Mucosa of stomach (tissue), 1 donor: ENCODE results near the gene DYDC2.

Source experiments
- H3K27me3 ChIP-seq: one replicate; pipeline ENCODE4 v1.7.0; 2013; ENCODE audit warnings: mild to moderate bottlenecking, low read length; ENCODE audit not compliant: control insufficient read depth, insufficient read depth
- H3K36me3 ChIP-seq: one replicate; pipeline ENCODE4 v1.7.0; 2013; ENCODE audit warnings: low read length; ENCODE audit not compliant: control insufficient read depth, insufficient read depth
- H3K4me1 ChIP-seq: one replicate; pipeline ENCODE4 v1.7.0; 2013; ENCODE audit warnings: mild to moderate bottlenecking, low read length; ENCODE audit not compliant: control insufficient read depth, insufficient read depth
- H3K4me3 ChIP-seq: one replicate; pipeline ENCODE4 v1.7.0; 2013; ENCODE audit warnings: low read length
- H3K9ac ChIP-seq: one replicate; pipeline ENCODE4 v1.7.0; 2013; ENCODE audit warnings: mild to moderate bottlenecking, low read length, moderate library complexity
- H3K9me3 ChIP-seq: one replicate; pipeline ENCODE4 v1.7.0; 2013; ENCODE audit warnings: mild to moderate bottlenecking, low read length, moderate library complexity; ENCODE audit not compliant: control insufficient read depth
- donor health status: Pancreatic carcinoma.

The DYDC2 gene

GRCh38 chr10:80379701-80380100 lies 23.1 kb downstream of the DYDC2 start:
- Histone ChIP-seq H3K4me1 (no peaks in the 10 kb centered on the region), H3K27me3 (no peaks in the 10 kb centered on the region), H3K9me3 (no peaks in the 10 kb centered on the region), H3K36me3 (no peaks in the 10 kb centered on the region), H3K4me3 (no peak overlapping the region), H3K9ac (no peak overlapping the region)

- no peak overlapping the region for H3K9ac ChIP-seq
- H3K36me3 ChIP-seq = no peaks in the 10 kb centered on the region
- H3K27me3 ChIP-seq = no peaks in the 10 kb centered on the region
- H3K4me3 ChIP-seq = no peak overlapping the region
- H3K4me1 ChIP-seq = no peaks in the 10 kb centered on the region
- H3K9me3 ChIP-seq = no peaks in the 10 kb centered on the region
Measured at GRCh38 chr10:80380185-80380584, 23.6 kb downstream of the DYDC2 start.

DNA sequence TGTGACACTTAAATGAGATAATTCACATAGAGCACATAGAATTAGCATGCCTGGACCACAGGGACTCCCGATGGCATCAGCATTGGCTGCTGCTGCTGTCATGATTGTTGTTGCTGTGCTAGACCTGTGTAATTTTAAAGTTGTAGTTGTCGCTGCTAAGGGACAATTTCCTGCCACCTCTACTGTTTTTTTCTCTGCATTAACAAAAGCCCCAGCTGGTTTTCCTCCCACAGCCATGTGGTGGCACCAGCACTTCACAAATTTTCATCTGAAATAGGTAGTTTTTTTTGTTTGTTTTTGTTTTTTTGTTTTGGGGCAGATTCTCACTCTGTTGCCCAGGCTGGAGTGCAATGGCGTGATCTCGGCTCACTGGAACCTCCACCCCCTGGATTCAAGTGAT lies 26.4 kb downstream of the DYDC2 start:
- no peaks in the 10 kb centered on the region for H3K36me3 ChIP-seq
- no peak overlapping the region for H3K4me3 ChIP-seq
- no peak overlapping the region for H3K9ac ChIP-seq

DNA sequence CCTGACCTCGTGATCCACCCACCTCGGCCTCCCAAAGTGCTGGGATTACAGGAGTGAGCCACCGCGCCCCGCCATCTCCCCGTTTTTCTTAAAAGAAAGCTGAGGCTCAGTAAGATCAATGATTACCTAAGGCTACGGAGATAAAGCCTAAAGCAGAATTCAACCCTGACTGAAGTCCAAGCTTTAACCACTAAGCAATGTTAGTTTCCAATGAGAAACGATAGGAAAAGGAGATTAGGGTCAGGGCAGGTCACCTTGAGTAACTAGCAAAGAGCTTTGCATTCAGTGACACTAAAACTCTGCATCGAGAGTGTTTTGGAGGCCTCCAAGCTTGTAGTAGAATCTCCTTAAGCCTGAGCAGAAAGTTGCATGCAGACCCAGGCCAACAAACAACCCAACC lies 34.2 kb downstream of the DYDC2 start:
- no peaks in the 10 kb centered on the region for H3K4me1 ChIP-seq
- H3K27me3 ChIP-seq = no peaks in the 10 kb centered on the region
- H3K9me3 ChIP-seq = no peaks in the 10 kb centered on the region
- no peak overlapping the region for H3K4me3 ChIP-seq
- H3K36me3 ChIP-seq = no peaks in the 10 kb centered on the region
- H3K9ac ChIP-seq = no peak overlapping the region

More for the DNA sequence above, 26.4 kb downstream of the DYDC2 start:
- Histone ChIP-seq H3K27me3 (no peaks in the 10 kb centered on the region), H3K9me3 (no peaks in the 10 kb centered on the region), H3K4me1 (no peaks in the 10 kb centered on the region)

DNA sequence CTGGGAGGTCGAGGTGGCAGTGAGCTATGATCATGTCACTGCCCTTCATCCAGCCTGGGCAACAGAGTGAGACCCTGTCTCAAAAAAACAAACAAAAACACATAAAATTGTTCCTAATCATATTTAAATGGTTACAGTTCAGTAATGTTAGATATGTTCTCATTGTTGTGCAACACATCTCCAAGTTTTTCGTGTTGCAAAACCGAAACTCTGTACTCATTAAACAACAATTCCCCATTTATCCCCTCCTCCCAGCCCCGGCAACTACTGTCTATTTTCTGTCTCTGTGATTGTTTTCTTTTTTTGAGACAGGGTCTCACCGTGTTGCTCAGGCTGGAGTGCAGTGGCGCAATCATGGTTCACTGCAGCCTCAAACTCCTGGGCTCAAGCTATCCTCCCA lies 35.7 kb downstream of the DYDC2 start:
- Histone ChIP-seq H3K4me1 (no peaks in the 10 kb centered on the region), H3K4me3 (no peak overlapping the region), H3K27me3 (no peaks in the 10 kb centered on the region), H3K36me3 (no peaks in the 10 kb centered on the region), H3K9me3 (no peaks in the 10 kb centered on the region), H3K9ac (no peak overlapping the region)

DNA sequence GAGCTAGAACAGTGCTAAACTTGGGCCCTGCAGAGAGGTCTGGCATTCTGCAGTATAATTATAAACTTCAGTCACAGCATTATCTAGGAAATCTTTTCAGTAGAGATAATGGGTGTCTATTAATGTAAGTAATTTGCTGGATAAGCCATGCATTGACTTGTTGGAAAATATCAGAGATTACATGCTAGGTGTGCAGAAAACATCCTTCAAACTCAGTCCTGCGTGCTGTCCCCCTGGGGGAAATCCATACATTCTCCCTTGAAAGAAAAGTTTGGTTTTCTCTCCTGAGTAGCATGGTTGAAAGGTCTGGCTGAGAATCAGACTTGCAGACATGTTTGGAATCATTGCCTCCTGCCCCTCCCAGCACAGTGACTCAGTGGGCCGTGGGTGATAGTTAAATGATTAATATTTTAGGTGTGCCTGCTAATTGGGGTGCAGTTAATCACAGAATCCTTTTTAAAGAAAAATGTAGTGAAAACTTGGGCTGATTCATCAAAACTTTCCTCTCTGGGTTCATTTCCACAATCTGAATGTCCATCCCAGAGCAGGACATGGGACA lies 37.9 kb downstream of the DYDC2 start:
- no peaks in the 10 kb centered on the region for H3K27me3 ChIP-seq
- H3K4me3 ChIP-seq = no peak overlapping the region
- no peak overlapping the region for H3K9ac ChIP-seq
- no peaks in the 10 kb centered on the region for H3K36me3 ChIP-seq
- no peaks in the 10 kb centered on the region for H3K9me3 ChIP-seq
- no peaks in the 10 kb centered on the region for H3K4me1 ChIP-seq

- H3K4me3 ChIP-seq = no peak overlapping the region
- H3K36me3 ChIP-seq = no peaks in the 10 kb centered on the region
- no peaks in the 10 kb centered on the region for H3K4me1 ChIP-seq
- H3K9ac ChIP-seq = no peak overlapping the region
- H3K9me3 ChIP-seq = no peaks in the 10 kb centered on the region
- no peaks in the 10 kb centered on the region for H3K27me3 ChIP-seq
Measured at GRCh38 chr10:80397014-80397413, 40.4 kb downstream of the DYDC2 start.

DNA sequence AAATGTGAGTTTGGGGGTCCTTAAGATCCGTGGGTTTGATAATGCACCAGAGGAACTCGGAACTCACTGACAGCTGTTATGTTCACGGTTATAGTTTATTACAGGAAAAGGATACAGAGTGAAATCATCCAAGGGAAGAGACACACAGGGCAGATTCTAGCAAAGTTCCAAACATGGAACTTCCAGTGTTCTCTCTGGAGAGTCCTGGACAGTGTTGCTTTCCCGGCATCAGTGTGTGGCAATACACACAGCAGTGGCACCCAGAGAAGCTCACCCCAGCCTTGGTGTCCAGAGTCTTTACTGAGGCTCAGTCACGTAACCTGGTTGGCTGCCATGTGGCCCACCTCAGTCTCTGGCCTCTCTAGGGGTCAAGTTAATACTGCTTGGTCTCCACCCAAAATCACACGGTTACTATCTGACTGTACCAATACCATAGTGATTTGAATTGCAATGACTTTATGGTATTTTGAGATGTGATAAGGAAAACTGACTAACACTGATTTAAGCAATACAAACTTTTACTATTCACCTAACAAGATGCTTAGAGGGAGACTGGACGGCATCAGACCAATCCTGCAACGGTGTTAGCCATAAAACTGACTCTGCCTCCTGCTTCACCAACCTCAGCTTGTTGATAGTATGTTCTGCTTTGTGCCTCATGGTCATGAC lies 43.7 kb downstream of the DYDC2 start:
- H3K27me3 ChIP-seq = no peaks in the 10 kb centered on the region
- no peaks in the 10 kb centered on the region for H3K36me3 ChIP-seq
- H3K9ac ChIP-seq = no peak overlapping the region
- no peaks in the 10 kb centered on the region for H3K9me3 ChIP-seq
- no peaks in the 10 kb centered on the region for H3K4me1 ChIP-seq
- no peak overlapping the region for H3K4me3 ChIP-seq

- H3K36me3 ChIP-seq = no peaks in the 10 kb centered on the region
- H3K27me3 ChIP-seq = no peaks in the 10 kb centered on the region
- H3K4me1 ChIP-seq = no peaks in the 10 kb centered on the region
- no peaks in the 10 kb centered on the region for H3K9me3 ChIP-seq
- H3K9ac ChIP-seq = no peak overlapping the region
- no peak overlapping the region for H3K4me3 ChIP-seq
Measured at GRCh38 chr10:80405035-80405434, 48.5 kb downstream of the DYDC2 start.

GRCh38 chr10:80405626-80406025 lies 49.0 kb downstream of the DYDC2 start:
- H3K9me3 ChIP-seq = no peaks in the 10 kb centered on the region
- no peaks in the 10 kb centered on the region for H3K27me3 ChIP-seq
- H3K9ac ChIP-seq = no peak overlapping the region
- H3K4me1 ChIP-seq = peaks cover 6% of the 10 kb centered on the region
- no peak overlapping the region for H3K4me3 ChIP-seq
- no peaks in the 10 kb centered on the region for H3K36me3 ChIP-seq

- Histone ChIP-seq H3K27me3 (no peaks in the 10 kb centered on the region), H3K4me3 (no peak overlapping the region), H3K36me3 (no peaks in the 10 kb centered on the region), H3K4me1 (peaks cover 12% of the 10 kb centered on the region), H3K9me3 (no peaks in the 10 kb centered on the region), H3K9ac (no peak overlapping the region)
Measured at GRCh38 chr10:80406204-80406603, 49.6 kb downstream of the DYDC2 start.

DNA sequence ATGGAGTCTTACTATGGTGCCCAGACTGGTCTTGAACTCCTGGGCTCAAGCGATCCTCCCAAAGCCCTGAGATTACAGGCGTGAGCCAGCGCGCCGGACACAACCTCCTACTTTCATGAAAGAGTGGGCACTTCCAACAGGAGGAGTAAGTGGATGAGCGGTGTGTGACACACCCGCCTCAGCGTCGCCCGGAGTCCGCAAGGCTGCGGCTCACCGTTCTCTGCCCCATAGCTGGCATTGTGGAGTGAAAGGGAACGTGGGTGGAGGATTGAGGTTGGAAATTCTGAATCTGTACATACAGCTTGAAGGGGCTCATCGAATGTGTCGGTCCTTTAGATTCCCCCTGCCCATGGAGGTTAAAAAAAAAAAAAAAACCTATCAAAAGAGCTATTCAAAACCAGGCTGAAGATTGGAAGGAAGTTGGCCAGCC lies 51.2 kb downstream of the DYDC2 start:
- Histone ChIP-seq H3K9me3 (no peaks in the 10 kb centered on the region), H3K4me3 (peak overlapping the region; percentile 81), H3K4me1 (peaks cover 13% of the 10 kb centered on the region), H3K36me3 (no peaks in the 10 kb centered on the region), H3K27me3 (no peaks in the 10 kb centered on the region), H3K9ac (peak overlapping the region; percentile 71)
